ENCODE measurements around the gene FTMT.

- TF ChIP-seq POLR2A (IDR thresholded peaks at IDR 0.05; ENCODE audit: low read depth) (no peak), POLR2AphosphoS5 (IDR thresholded peaks at IDR 0.05) (no peak)
These were observed 17.7 kb upstream of the FTMT start for GRCh38 chr5:121834021-121834420.
